ENCODE measurements around the gene TXNL4B. TPM values are rescaled to one million over a fixed set of nuclear protein-coding genes. Genes with fewer than 3 reads are reported as not detected.

TXNL4B gene
- total and polyA plus RNA-seq, 8 donors, result 0.87 to 23.3 (median 6.5) TPM

GRCh38 chr16:72129976-72130656 lies 36.7 kb upstream of the TXNL4B start:
- H3K27ac ChIP-seq, result no peak overlapping the region
- no peak overlapping the region for H3K4me3 ChIP-seq
- H3K36me3 ChIP-seq, result no peaks in the 10 kb centered on the region
- no peak for DNase-seq
- no peaks in the 10 kb centered on the region for H3K9me3 ChIP-seq
- peaks cover 0 to 14% (median 4%) of the 10 kb centered on the region in 4 donors for H3K4me1 ChIP-seq
- intact Hi-C loops (cut with DNase I; ENCODE audit: low total_unique reads), result loop anchor here (10.0 kb wide), 1 partner anchor 335 kb away; no protein-coding TSS in a partner anchor
- TF ChIP-seq POLR2AphosphoS5 (IDR thresholded peaks at IDR 0.05) (no peak), POLR2A (IDR thresholded peaks at IDR 0.05) (no peak), EP300 (IDR thresholded peaks at IDR 0.05) (no peak)
- TF ChIP-seq, protein P1, sequence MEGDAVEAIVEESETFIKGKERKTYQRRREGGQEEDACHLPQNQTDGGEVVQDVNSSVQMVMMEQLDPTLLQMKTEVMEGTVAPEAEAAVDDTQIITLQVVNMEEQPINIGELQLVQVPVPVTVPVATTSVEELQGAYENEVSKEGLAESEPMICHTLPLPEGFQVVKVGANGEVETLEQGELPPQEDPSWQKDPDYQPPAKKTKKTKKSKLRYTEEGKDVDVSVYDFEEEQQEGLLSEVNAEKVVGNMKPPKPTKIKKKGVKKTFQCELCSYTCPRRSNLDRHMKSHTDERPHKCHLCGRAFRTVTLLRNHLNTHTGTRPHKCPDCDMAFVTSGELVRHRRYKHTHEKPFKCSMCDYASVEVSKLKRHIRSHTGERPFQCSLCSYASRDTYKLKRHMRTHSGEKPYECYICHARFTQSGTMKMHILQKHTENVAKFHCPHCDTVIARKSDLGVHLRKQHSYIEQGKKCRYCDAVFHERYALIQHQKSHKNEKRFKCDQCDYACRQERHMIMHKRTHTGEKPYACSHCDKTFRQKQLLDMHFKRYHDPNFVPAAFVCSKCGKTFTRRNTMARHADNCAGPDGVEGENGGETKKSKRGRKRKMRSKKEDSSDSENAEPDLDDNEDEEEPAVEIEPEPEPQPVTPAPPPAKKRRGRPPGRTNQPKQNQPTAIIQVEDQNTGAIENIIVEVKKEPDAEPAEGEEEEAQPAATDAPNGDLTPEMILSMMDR (IDR thresholded peaks at IDR 0.05), result no peak
- WGBS, 5 donors, result 74 to 81% (median 80%) methylated on average over 7 of the region's 7 CpGs
- H3K27me3 ChIP-seq, result no peaks in the 10 kb centered on the region

DNA sequence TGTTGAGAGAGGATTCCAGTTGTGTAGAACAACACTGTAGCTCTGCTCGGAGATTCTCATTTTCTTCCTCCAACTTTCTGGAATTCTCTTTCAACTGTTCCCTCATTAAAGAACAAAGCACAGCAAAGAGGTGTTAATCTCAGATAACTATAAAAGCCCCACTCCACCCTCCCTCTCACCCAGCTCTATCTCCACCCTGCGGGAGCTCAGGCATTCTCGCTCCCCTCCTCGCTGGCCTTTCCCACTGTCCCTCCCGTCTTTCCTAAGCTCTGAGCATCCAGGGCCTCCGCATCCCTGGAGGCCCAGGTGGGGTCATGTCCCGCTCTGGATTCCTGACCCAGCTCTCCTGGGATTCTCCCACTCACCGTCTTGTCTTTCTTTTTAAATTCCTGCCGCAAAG lies 35.3 kb upstream of the TXNL4B start:
- 81 to 88% (median 82%) methylated on average over 9 of the region's 9 CpGs for whole genome bisulfite sequencing, 5 donors
- Histone ChIP-seq H3K36me3 (no peaks in the 10 kb centered on the region), H3K27me3 (no peaks in the 10 kb centered on the region), H3K27ac (no peak overlapping the region), H3K9me3 (no peaks in the 10 kb centered on the region), H3K4me1 (peaks cover 0 to 20% (median 9%) of the 10 kb centered on the region in 4 donors), H3K4me3 (no peak overlapping the region)
- intact Hi-C loops (cut with DNase I; ENCODE audit: low total_unique reads), result loop anchor here (10.0 kb wide), 1 partner anchor 336 kb away; no protein-coding TSS in a partner anchor
- TF ChIP-seq EP300 (IDR thresholded peaks at IDR 0.05) (no peak), POLR2A (IDR thresholded peaks at IDR 0.05) (no peak), POLR2AphosphoS5 (IDR thresholded peaks at IDR 0.05) (no peak)
- TF ChIP-seq, protein P1 (IDR thresholded peaks at IDR 0.05), result no peak
- DNase-seq, result no peak

DNA sequence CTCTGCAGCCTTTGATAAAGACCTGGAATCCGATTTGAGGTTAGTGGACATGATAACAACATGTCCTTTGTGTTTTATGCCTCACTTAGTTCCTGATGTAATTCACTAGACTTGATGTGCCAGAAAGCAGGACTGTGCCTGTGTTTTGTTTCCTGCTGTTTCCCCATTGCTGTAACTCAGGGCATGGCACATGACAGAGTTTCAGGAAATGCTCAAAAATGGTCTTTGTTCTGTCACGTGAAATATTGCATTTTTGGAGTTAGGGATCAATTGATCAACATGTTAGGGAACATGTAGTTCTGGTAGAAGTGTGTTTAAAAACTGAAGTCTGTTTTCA lies 33.0 kb upstream of the TXNL4B start:
- no peak for TF ChIP-seq POLR2AphosphoS5 (IDR thresholded peaks at IDR 0.05)
- no peak for TF ChIP-seq EP300 (IDR thresholded peaks at IDR 0.05)
- no peak for TF ChIP-seq POLR2A (IDR thresholded peaks at IDR 0.05)
- TF ChIP-seq, protein P1 (IDR thresholded peaks at IDR 0.05), result no peak
- Histone ChIP-seq H3K27ac (peak overlapping the region in 1 of 5 donors; percentile 15), H3K4me3 (no peak overlapping the region), H3K27me3 (no peaks in the 10 kb centered on the region), H3K9me3 (no peaks in the 10 kb centered on the region), H3K4me1 (peaks cover 0 to 20% (median 9%) of the 10 kb centered on the region in 4 donors), H3K36me3 (no peaks in the 10 kb centered on the region)
- WGBS, 5 donors, result 20 to 59% (median 32%) methylated on average over 2 of the region's 2 CpGs
- DNase-seq, result no peak
- intact Hi-C loops (cut with DNase I; ENCODE audit: low total_unique reads), result loop anchor here (10.0 kb wide), 1 partner anchor 338 kb away; no protein-coding TSS in a partner anchor

- no peak for TF ChIP-seq EP300 (IDR thresholded peaks at IDR 0.05)
- TF ChIP-seq POLR2A (IDR thresholded peaks at IDR 0.05), result no peak
- TF ChIP-seq POLR2AphosphoS5 (IDR thresholded peaks at IDR 0.05), result no peak
- TF ChIP-seq, protein P1 (IDR thresholded peaks at IDR 0.05), result no peak
- H3K27ac ChIP-seq, result peak overlapping the region in 1 of 5 donors; percentile 15
- H3K27me3 ChIP-seq, result no peaks in the 10 kb centered on the region
- DNase-seq, result no peak
- WGBS, 5 donors, result 59 to 74% (median 60%) methylated on average over 9 of the region's 9 CpGs
- peaks cover 0 to 20% (median 9%) of the 10 kb centered on the region in 4 donors for H3K4me1 ChIP-seq
- H3K4me3 ChIP-seq, result no peak overlapping the region
- intact Hi-C loops (cut with DNase I; ENCODE audit: low total_unique reads), result loop anchor here (10.0 kb wide), 1 partner anchor 339 kb away; no protein-coding TSS in a partner anchor
- no peaks in the 10 kb centered on the region for H3K9me3 ChIP-seq
- no peaks in the 10 kb centered on the region for H3K36me3 ChIP-seq
Observed at GRCh38 chr16:72125635-72126428, 32.4 kb upstream of the TXNL4B start.
